Right lobe of liver (tissue), 6 donors: ENCODE results near the gene ZNF2. TPM values are rescaled to one million over a fixed set of nuclear protein-coding genes. Genes with fewer than 3 reads are reported as not detected.

Experiments
- ATAC-seq, 4 donors: fragments of 200-7000 bp; cut with Tn5 transposase; one replicate each; pipeline ENCODE4 v1.9.1; 2020; ENCODE audit warnings: mild to moderate bottlenecking in 4 of 4, moderate library complexity in 4 of 4
- DNase-seq, 3 donors: peaks; one replicate each; pipeline ENCODE4 v3.0.0-alpha.2; 2020
- H3K27ac ChIP-seq, 3 donors: fragments of 200-600 bp; one replicate each; pipeline ENCODE4 v1.8.0; 2022
- H3K27me3 ChIP-seq, 2 donors: fragments of 200-600 bp; one replicate each; pipeline ENCODE4 v1.8.0; 2022
- H3K36me3 ChIP-seq, 4 donors: fragments of 200-600 bp; sonication (generic) in 1 of 4; one replicate each; pipeline versions ENCODE4 v1.5.1 to v1.8.0; 2017 to 2022; ENCODE audit warnings: control low read depth in 1 of 4
- H3K4me1 ChIP-seq, 4 donors: fragments of 200-600 bp; sonication (generic) in 1 of 4; one replicate each; pipeline versions ENCODE4 v1.5.1 to v1.8.0; 2017 to 2022; ENCODE audit warnings: control low read depth in 1 of 4
- H3K4me3 ChIP-seq, 3 donors: fragments of 200-600 bp; one replicate each; pipeline ENCODE4 v1.8.0; 2022
- H3K9me3 ChIP-seq, 4 donors: fragments of 200-600 bp; sonication (generic) in 1 of 4; one replicate each; pipeline versions ENCODE4 v1.5.1 to v1.8.0; 2017 to 2022; ENCODE audit warnings: control low read depth in 1 of 4
- CTCF ChIP-seq, 4 donors: fragments of 200-600 bp in 3 of 4; fragments of 450-650 bp in 1 of 4; IDR thresholded peaks; one replicate each; pipeline versions ENCODE4 v1.5.1 to v1.8.0; 2016 to 2022; ENCODE audit warnings: antibody characterized with exemption in 4 of 4, mild to moderate bottlenecking in 2 of 4
- POLR2A ChIP-seq: fragments of 450-650 bp; IDR thresholded peaks from one replicate; pipeline ENCODE4 v1.6.1; 2017; ENCODE audit warnings: antibody characterized with exemption, mild to moderate bottlenecking
- WGBS: methylation state at CpG from one replicate; pipeline ENCODE4 v1.1.6; 2018; ENCODE audit warnings: low coverage, low lambda C conversion rate; ENCODE audit not compliant: insufficient coverage; ENCODE audit errors: missing lambda C conversion rate; 5-methylcytosine and 5-hydroxymethylcytosine counted together
- intact Hi-C, 2 donors: fragments of 100-400 bp; cut with DNase I; formaldehyde crosslinking; loops; one replicate each; pipeline versions ENCODE4 v1.11.2 to v1.14.1; 2022
- long read RNA-seq: library from polyadenylated mRNA; unstranded; transcript quantifications from one replicate; pipeline ENCODE4 v2.0.0, GENCODE V29; 2019
- total RNA-seq, 6 experiments: library from RNA; depleted of rRNA in 2 of 6; stranded (reverse); fragments of >200 nt in 2 of 6; fragmentation: NEBNext Ultra II Directional in 3 of 6; extraction: Animal tissue kit (Norgen Biotek cat#: 25700) in 3 of 6; gene quantifications; one replicate each; pipeline versions ENCODE4 v1.1.0 to v1.2.4, GENCODE V29; 2016 to 2023
- donor health status: DM: no; HTN: yes; CAD: no.
- donor health status: DM: no; HTN: no; CAD: no.
- donor health status: DM: no; HTN: no; CAD: no.
- donor health status: DM: no; HTN: yes; CAD: no.
- donor health status: DM: no; HTN: yes; CAD: no.

Gene ZNF2
- total RNA-seq: 1 to 10 TPM; 1.1 to 2.0 (median 1.8) TPM
- long read RNA-seq, partial matches to known transcripts: 1 of 2 reads
- long read RNA-seq, other reads (novel, unspliced or antisense): 0 of 2 reads

GRCh38 chr2:95165371-95166064 lies at the start of gene ZNF2:
Gene ZNF2, plus strand, starts transcription at chr2:95165809. Its CDS starts 10,418 bp downstream, at chr2:95176227.
- intact Hi-C loops: no loop called here
- Histone ChIP-seq H3K27ac (peak within 1 kb of the TSS; percentile 90 to 93 (median 92)), H3K36me3 (no peaks in the 10 kb centered on the region), H3K4me3 (peak within 1 kb of the TSS; percentile 71 to 91 (median 81)), H3K9me3 (no peaks in the 10 kb centered on the region), H3K4me1 (peaks cover 0 to 18% (median 3%) of the 10 kb centered on the region in 4 donors), H3K27me3 (no peaks in the 10 kb centered on the region)
- DNase-seq (peak; percentile 97 to 99 (median 98)), ATAC-seq (peak; percentile 97 to 98 (median 97))
- TF ChIP-seq POLR2A: peak; percentile 75
- no peak for TF ChIP-seq CTCF (IDR thresholded peaks at IDR 0.05)
- WGBS: 0% methylated on average over 36 of the region's 56 CpGs

GRCh38 chr2:95121093-95121406 lies 44.6 kb upstream of the ZNF2 start:
- TF ChIP-seq CTCF (IDR thresholded peaks at IDR 0.05) (no peak), POLR2A (no peak)
- ATAC-seq: peak; percentile 59 to 77 (median 64)
- 1% methylated on average over 11 of the region's 11 CpGs for WGBS

GRCh38 chr2:95121407-95122196 lies 44.0 kb upstream of the ZNF2 start, which contains the start of gene MRPS5:
Gene MRPS5, minus strand, starts transcription at chr2:95121808. Its CDS starts 17 bp downstream, at chr2:95121791.
- Histone ChIP-seq H3K27ac (peak within 1 kb of the TSS; percentile 95 to 98 (median 97)), H3K4me3 (peak within 1 kb of the TSS; percentile 95 to 98 (median 98)), H3K4me1 (peaks cover 0 to 25% (median 5%) of the 10 kb centered on the region in 4 donors), H3K9me3 (no peaks in the 10 kb centered on the region), H3K36me3 (no peaks in the 10 kb centered on the region), H3K27me3 (no peaks in the 10 kb centered on the region)
- TF ChIP-seq CTCF (IDR thresholded peaks at IDR 0.05): peak in 1 of 4 donors; percentile 6
- peak; percentile 77 for TF ChIP-seq POLR2A
- ATAC-seq: peak; percentile 96 to 99 (median 98)
- intact Hi-C loops: no loop called here
- under 1% methylated on average over 27 of the region's 86 CpGs for WGBS
- DNase-seq: peak; percentile 91 to 93 (median 93)

More at GRCh38 chr2:95121093-95121406, 44.6 kb upstream of the ZNF2 start:
- H3K27ac ChIP-seq: peak overlapping the region; percentile 95 to 98 (median 97)
- H3K4me3 ChIP-seq: peak overlapping the region; percentile 95 to 98 (median 98)
- H3K4me1 ChIP-seq: peaks cover 0 to 25% (median 5%) of the 10 kb centered on the region in 4 donors
- intact Hi-C loops: no loop called here
- no peak for DNase-seq
- no peaks in the 10 kb centered on the region for H3K9me3 ChIP-seq
- no peaks in the 10 kb centered on the region for H3K27me3 ChIP-seq
- peaks cover 0 to 2% (median 0%) of the 10 kb centered on the region in 4 donors for H3K36me3 ChIP-seq

- H3K36me3 ChIP-seq: no peaks in the 10 kb centered on the region
- H3K27ac ChIP-seq: peak overlapping the region in 2 of 3 donors; percentile 95 to 98
- no peaks in the 10 kb centered on the region for H3K9me3 ChIP-seq
- peak overlapping the region; percentile 95 to 98 (median 98) for H3K4me3 ChIP-seq
- H3K4me1 ChIP-seq: peaks cover 0 to 25% (median 5%) of the 10 kb centered on the region in 4 donors
- no peaks in the 10 kb centered on the region for H3K27me3 ChIP-seq
- DNase-seq: no peak
- 32% methylated on average over 3 of the region's 5 CpGs for WGBS
- TF ChIP-seq POLR2A (no peak), CTCF (IDR thresholded peaks at IDR 0.05) (no peak)
- intact Hi-C loops: no loop called here
- ATAC-seq: no peak
Observed at GRCh38 chr2:95122197-95122551, 43.4 kb upstream of the ZNF2 start.
